ENCODE measurements around the gene AP1AR.

DNA sequence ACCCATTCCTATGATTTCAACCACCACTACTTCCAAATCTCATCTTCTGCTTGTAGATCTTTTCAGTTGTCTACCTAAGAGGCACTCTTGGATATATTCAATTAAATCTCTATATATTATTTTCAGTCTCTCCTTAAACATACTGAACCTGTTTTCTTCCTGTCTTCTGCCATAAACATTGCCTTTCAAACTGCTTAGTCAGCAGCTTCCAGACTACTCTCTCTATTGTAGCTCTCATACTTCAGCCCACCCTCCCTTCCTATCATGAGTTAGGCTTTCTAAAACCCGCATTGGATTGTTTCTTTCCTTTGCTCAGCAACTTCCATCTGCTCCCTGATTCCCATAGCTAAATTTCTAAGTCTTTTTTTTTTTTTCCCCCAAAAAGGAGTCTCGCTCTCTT lies 4.5 kb downstream of the AP1AR start:
- no peak for TF ChIP-seq CTCF (IDR thresholded peaks at IDR 0.05)
- no peak for TF ChIP-seq POLR2A (IDR thresholded peaks at IDR 0.05)
